ENCODE measurements around the gene ASPSCR1.

ASPSCR1 gene

DNA sequence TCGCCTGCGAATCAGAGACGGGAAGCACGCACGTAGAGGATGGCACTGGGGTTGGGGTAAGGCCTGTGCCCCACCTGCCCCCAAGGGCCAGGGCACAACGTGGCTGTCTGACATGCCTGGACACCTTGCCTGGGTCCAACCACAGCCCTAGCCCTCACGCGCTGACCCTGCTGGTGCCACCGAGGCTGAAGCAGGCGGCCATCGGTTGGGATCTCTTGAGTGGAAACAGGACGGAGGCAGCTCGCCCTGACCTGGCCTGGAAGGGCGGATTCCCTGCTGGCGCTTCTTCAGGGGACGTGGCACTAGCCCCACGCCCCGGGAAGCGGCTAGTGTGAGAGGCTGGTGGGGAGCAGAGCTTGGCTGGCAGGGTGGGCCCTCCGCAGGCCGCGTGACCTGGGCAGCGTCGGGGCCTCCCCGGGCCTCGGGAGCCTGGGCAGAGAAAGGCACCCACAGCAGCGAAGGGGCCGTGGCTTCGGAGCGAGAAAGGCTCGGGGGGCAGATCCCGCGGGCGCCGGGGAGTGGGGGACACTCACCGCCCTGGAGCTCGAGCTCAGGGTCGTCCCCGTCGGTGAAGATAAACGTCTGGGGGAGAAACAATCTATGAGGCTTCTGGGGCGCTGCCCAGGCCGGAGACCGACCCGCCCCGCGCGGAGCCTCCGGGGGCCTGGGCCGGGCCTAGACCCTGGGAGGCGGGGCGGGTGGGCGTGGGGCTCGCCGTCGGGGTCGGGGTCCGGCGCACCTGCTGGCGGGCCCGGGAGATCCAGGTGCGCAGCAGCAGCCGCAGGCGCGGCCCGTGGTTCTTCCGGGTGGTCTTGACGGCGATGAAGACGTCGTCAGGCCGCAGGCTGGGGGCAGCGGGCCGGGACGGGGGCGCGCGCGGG, 73.6 kb downstream of the ASPSCR1 start:
- intact Hi-C loops (cut with DNase I) = no loop called here
- peak in 2 of 10 donors; percentile 72 to 84 for DNase-seq

DNA sequence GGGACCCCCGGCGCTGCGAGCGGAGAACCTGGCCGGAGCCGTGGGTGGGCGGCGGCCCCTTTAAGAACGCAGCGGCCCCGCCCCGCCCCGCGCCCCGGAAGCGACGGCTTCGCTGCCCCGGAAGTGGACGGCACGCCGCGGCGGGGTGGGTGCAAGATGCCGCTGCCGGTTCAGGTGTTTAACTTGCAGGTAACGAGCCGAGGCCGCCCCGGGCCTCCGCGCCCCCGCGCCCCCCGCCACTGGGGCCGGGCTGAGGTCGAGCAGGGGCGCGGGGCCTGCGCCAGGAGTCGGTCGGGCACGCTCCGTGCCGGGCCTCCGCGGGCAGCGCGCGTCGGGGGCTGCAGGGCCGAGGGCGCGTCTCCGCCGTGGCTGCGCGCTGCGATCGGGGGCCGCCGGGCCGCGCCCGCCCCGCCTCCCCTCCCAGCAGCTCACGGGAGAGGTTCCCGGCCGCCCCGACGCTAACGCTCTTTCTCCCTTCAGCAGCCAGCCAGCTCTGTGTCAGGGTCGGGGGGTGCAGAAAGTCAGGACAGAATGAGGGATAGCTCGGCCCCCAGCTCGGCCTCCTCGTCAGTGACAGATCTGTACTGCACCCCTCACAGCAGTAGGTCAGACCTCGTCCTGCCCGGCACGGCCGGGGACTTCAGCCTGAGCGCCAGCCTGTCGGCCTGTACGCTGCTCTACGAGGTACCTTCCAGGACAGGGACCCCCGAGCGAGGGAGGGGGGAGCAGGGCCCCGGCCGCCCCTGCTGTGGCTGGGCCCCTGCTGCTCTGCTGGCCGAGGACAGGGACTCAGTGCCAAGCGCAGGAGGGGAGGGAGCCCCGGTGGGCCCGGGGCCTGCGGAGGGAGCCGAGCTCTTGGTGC, 74.6 kb downstream of the ASPSCR1 start, which contains the start of the genes GPS1 and RFNG:
GPS1 (plus strand) TSS at position 123 of the 862 bp plus-strand sequence; CDS start at position 157, 34 bp downstream.
RFNG (minus strand) TSS at position 36 of the 862 bp plus-strand sequence. CDS start 45 bp downstream, outside the sequence.
- peak; percentile 74 to 98 (median 84) for DNase-seq
- intact Hi-C loops (cut with DNase I) = loop anchor here (1.0 kb wide), 1 partner anchor 13 kb away; the partner anchor contains the start of gene DUS1L

DNA sequence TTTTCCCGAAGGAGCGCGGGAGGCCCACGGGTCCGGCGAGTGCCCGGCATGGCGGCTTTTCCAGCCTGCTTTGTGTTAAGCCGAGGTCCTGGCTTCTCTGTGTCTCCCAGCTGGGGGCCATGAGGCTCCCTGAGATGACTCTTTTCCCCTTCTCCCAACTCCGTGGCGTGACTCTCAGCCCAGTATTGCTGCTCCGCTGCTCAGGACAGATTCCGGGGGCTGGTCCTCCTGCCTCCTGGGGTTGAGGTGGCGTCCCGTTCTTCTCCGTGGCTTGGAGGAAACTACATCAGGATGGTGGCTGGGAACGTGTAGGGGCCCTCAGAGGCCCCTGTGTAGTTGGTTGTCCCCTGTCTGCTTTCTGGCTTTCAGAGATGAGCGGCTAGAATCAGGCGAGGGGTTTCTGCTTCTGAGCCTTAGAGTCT, 75.2 kb downstream of the ASPSCR1 start:
- intact Hi-C loops (cut with DNase I) = loop anchor here (1.0 kb wide), 1 partner anchor 13 kb away; the partner anchor contains the start of gene DUS1L
- DNase-seq = peak in 1 of 10 donors; percentile 72

DNA sequence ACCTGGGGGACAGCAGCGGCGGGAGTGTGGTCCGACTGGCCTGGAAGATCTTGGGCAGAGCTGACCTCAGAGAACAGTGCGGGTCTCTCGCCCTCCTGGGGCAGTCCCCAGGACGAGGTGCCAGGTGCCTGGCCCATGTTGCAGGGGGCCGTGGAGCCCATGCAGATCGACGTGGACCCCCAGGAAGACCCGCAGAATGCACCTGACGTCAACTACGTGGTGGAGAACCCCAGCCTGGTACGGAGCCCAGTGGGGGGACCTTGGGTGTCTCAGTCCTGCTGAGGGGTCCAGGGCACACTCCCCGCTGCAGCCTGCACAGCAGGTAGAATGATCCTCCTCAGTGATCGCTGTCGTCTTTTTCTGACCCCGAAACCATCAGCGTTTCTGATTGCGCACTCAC, 75.7 kb downstream of the ASPSCR1 start:
- DNase-seq = no peak
- intact Hi-C loops (cut with DNase I) = no loop called here

DNA sequence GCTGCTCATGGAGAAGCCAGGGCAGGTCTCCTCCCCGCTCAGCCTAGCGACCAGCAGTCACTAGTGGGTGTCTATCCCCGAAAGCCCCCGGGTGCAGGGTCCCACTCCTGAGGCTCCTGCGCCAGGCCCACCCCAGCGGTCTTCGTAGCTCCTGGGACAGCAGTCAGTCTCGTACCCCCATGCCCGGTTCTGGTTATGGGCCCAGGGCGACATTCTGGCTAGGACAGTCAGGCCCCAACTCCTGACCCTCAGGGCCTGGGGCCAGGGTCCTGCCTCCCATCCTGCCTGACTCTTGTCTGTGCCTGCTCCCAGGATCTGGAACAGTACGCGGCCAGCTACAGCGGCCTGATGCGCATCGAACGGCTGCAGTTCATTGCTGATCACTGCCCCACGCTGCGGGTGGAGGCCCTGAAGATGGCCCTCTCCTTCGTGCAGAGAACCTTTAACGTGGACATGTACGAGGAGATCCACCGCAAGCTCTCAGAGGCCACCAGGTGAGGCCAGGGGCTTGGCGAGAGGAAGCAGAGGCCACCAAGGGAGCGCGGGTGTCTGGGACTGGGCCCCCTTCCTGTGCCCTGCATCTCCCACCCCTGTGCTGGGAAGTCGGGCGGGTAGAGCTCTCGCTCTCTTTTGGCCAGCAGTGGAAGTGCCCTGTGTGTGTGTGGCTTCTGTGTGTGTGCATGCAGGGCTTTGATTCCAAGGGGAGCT, 76.3 kb downstream of the ASPSCR1 start:
- DNase-seq = peak in 2 of 10 donors; percentile 65 to 83
- intact Hi-C loops (cut with DNase I) = no loop called here

DNA sequence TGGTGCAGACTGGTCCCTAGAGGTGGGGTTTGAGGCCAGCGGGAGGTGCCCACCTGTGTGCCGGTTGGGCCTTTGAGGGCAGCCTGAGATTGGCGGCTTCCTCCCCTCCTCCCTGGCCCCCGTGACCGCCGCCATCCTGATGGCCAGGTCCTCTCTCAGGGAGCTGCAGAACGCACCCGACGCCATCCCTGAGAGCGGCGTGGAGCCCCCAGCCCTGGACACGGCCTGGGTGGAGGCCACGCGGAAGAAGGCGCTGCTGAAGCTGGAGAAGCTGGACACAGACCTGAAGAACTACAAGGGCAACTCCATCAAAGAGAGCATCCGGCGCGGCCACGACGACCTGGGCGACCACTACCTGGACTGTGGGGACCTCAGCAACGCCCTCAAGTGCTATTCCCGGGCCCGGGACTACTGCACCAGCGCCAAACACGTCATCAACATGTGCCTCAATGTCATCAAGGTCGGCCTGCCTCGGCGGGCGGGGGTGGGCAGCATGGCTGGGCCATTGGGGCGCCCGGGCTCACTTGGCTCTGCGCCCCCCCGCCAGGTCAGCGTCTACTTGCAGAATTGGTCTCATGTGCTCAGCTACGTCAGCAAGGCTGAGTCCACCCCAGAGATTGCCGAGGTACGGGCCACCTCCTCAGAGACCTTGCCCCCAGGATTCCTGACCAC, 77.1 kb downstream of the ASPSCR1 start:
- intact Hi-C loops (cut with DNase I) = loop anchor here (5.0 kb wide), 1 partner anchor 43 kb away; the partner anchor contains the start of gene FASN

DNA sequence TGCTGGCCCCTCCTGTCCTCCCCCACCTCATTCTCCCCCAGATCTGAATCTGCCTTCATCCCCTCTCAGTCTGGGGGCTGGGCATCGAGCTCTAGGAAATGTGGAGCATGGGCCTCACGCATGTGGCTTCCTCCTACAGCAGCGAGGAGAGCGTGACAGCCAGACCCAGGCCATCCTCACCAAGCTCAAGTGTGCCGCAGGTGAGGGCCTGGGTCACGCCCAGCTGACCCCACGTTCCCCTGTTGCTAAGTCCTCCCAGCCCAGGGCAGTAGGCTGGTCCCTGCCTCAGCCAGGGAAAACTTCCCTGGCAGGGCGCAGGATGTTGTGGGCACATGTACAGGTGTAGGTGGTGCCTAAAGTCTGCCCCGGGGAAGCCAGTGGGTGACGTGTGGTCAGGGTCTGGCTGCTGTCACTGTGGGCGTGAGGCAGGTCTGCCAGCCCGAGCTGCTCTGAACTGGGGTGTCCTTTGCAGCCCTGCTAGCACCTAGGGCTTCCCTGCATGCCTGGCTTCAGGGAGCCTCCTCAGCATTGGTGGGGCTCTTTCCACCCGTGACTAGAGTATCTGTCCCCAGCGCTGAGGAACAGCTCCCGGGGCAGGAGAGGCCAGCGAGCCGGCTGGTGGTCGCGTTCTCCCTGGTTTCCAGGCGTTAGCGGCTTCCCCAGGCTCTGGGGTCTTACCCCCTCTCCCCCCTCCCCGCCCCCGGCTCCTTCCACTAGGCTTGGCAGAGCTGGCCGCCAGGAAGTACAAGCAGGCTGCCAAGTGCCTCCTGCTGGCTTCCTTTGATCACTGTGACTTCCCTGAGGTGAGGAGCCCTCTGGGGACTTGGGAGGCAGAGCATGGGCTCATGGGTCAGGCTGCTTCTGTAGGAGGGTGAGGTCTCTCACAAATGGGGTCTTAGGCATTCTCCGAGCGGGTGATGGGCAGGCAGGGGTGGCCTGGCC, 77.9 kb downstream of the ASPSCR1 start:
- intact Hi-C loops (cut with DNase I) = loop anchor here (5.0 kb wide), 1 partner anchor 42 kb away; the partner anchor contains the start of gene FASN
- peak in 1 of 10 donors; percentile 40 for DNase-seq

More for the DNA sequence above, 77.1 kb downstream of the ASPSCR1 start:
- DNase-seq = peak in 1 of 10 donors; percentile 80

DNA sequence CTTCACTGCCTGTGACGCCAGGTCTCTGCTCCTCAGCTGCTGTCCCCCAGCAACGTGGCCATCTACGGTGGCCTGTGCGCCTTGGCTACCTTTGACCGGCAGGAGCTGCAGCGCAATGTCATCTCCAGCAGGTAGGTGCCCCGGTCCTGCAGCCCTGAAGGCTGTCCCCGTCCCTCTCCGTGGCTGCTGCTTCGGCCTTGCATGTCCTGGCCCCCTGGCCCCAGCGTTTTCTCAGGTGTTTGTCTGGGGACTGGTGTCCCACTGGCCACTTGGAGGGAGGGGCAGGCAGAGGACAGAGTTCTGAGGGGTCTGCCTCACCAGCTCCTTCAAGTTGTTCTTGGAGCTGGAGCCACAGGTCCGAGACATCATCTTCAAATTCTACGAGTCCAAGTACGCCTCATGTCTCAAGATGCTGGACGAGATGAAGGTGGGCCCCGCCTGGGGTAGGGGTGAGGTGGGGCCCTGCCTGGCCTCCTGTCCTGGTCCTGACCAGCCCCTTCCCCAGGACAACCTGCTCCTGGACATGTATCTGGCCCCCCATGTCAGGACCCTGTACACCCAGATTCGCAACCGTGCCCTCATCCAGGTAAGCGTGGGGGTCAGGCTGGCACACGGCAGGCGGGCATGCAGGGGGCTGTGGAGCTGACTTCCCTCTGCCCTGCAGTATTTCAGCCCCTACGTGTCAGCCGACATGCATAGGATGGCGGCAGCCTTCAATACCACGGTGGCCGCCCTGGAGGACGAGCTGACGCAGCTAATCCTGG, 78.7 kb downstream of the ASPSCR1 start:
- DNase-seq = no peak
- intact Hi-C loops (cut with DNase I) = loop anchor here (5.0 kb wide), 1 partner anchor 41 kb away; the partner anchor contains the start of gene FASN

DNA sequence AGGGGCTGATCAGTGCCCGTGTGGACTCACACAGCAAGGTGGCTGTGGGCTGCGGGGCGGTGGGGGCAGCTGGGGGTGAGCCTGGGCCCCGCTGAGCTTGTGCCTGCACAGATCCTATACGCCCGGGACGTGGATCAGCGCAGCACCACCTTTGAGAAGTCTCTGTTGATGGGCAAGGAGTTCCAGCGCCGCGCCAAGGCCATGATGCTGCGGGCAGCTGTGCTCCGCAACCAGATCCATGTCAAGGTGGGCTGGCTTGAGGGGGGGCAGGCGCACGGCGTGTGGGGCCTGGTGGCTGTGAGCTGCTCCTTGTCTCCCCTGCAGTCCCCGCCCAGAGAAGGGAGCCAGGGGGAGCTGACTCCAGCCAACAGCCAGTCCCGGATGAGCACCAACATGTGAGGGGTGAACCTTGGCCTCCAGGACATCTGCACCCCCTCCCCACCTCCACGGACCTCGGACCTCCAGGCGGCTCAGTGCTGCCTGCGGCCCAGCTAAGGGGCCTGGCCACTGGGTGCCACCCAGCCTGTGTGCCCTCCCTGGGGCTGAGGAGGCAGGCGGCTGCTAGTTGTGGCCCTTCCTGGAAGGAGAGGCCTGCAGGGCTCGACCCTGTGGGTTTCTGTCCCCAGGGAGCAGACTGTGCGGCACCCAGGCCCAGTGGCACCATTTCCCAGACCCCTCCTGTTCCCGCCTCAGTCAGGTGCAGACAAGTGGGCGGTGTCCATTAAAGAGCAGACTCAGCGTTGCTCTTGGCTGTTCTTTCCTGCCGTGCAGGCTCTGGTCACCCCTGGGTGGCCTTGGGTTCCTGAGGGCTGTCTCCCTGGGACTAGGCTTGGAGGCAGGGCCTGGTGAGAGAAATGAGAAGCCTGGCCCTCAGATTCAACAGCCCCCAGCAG, 79.5 kb downstream of the ASPSCR1 start:
- intact Hi-C loops (cut with DNase I) = loop anchor here (5.0 kb wide), 1 partner anchor 40 kb away; the partner anchor contains the start of gene FASN
- DNase-seq = peak in 1 of 10 donors; percentile 84

DNA sequence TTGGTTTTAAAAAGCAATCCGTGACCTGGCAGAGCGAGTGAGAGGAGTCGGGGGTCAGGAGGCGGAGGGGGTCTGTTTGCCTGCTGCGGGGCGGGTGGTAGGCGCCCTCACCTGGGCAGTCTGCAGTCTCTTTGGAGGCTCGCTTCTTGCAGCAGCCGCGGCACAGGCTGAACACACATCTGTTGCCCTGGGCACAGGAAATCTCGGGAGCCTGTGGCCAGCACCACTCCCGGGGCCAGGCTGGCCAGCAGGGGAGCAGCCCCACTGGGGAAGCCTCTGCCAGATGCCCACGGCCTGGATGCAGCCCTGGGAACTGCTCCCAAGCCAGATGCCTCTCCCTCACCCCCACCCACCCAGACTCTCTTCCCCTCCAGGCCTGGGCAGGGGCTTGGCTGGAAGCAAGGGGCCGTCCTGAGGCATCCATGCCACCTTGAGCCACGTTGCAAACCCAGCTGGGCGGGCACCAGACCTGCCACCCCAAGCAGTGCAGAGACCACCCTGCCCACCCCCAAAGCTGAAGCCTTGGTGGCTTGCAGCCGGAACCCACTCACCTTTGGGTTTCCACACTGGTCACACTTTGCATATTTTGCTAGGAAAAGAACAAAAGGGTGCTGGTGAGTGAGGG, 80.9 kb downstream of the ASPSCR1 start:
- no peak for DNase-seq
- intact Hi-C loops (cut with DNase I) = loop anchor here (5.0 kb wide), 1 partner anchor 39 kb away; the partner anchor contains the start of gene FASN

DNA sequence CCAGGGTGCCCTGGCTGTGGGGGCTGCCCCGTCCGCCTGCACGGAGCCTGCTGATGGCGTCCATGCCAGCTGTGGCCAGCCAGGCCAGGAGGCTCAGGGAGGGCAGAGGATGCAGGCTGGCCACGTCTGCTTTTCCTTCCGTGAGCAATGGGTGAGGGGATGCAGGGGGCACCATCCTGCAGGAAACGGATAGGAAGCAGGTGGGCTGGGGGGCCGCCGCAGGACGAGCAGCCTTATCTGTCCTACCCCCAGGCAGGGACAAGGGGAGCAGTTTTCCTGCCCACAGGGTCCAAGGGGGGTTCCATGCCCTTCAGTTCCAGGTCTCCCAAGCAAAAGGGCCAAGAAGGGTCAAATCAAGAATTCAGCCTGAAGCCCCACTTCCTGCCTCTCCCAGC, 81.4 kb downstream of the ASPSCR1 start:
- intact Hi-C loops (cut with DNase I) = loop anchor here (5.0 kb wide), 1 partner anchor 38 kb away; the partner anchor contains the start of gene FASN
- DNase-seq = no peak

DNA sequence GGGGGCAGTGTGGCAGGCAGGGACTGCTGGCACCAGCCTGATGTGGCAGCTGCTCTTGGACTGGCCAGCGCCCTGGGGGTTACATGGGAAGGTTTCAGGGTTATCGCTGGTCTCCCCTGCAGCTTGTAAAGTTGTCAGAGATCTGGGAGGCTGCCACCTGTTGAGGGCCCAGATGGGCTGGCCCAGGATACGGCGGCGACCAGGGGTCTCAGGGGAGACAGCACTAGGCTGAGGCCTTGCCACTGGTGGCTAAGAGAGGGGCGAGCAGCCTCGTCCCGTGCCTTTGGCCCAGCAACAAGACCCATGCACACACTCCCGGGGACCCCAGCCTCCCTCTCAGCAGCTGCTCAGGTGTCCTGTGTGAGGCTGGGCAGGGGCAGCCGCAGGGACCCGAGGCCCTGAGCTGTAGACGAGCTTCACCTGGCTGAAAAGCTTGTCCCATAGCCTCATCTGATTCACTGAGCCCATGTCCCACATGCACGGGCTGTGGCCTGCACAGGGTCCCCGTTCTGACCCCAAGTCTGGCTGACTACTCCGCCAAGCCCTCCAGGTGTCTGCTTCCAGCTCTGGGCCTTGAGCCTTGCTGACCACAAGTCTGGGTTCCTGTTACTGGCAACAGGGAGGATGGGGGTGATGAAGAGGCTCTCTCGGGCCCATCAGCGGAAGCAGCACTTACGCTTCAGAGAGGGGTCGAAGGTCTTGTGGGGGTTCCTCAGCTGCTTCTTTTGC, 82.0 kb downstream of the ASPSCR1 start:
- intact Hi-C loops (cut with DNase I) = loop anchor here (5.0 kb wide), 1 partner anchor 38 kb away; the partner anchor contains the start of gene FASN
- no peak for DNase-seq

DNA sequence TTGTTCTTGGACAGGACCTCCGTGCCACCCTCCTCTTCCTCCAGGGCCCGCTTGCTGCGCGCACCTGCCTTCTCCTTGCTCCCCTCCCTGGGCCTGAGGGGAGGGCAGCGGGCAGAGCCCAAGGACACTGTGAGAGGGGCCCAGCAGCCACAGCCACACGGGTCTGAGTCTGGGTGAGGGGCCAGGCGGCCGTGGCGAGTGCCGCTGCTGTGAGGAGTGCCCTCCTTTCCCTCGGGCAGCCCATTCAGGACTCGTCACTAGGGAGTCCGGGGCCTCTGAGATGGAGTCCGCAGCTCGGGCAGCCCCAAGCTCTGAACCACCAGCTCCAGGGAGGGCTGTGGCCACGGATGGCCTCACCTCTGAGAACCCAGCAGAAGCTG, 82.6 kb downstream of the ASPSCR1 start:
- intact Hi-C loops (cut with DNase I) = no loop called here
- no peak for DNase-seq

DNA sequence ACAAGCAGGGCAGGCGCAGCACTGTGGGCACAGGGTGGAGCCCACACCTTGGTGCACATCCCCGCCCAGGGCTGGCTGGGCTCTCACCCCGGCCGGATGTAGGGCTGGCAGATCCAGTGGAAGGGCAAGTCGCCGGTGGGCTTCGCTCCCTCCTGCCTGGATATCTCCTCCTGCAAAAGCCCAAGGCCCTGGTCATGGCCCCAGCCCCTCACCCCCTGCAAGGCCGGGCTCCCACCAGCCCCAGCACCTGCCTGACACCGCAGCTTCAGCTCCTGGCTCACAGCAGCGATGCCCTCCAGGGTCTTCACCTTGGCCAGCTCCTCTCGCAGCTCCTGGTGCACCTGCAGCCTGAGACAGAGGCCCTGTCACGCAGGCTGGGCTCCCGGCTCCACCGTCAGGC, 83.2 kb downstream of the ASPSCR1 start:
- DNase-seq = peak in 1 of 10 donors; percentile 82

More for the DNA sequence above, 83.2 kb downstream of the ASPSCR1 start:
- intact Hi-C loops (cut with DNase I) = no loop called here
